Ishikawa (cell line): ENCODE measurements around the gene TPX2.

Source experiments
- CEBPB ChIP-seq: IDR thresholded peaks from 2 replicates; pipeline ENCODE4 v1.6.1; 2012
- CREB1 ChIP-seq: IDR thresholded peaks from 2 replicates; pipeline ENCODE4 v1.6.1; 2012; ENCODE audit warnings: low read depth
- EGR1 ChIP-seq: IDR thresholded peaks from 2 replicates; pipeline ENCODE4 v1.6.1; 2012
- EP300 ChIP-seq: IDR thresholded peaks from 2 replicates; pipeline ENCODE4 v1.6.1; 2012; ENCODE audit warnings: borderline replicate concordance
- FOXM1 ChIP-seq: IDR thresholded peaks from 2 replicates; pipeline ENCODE4 v1.6.1; 2012; ENCODE audit warnings: low read depth, borderline replicate concordance
- MAX ChIP-seq: IDR thresholded peaks from 2 replicates; pipeline ENCODE4 v1.6.1; 2012
- NFIC ChIP-seq: IDR thresholded peaks from 2 replicates; pipeline ENCODE4 v1.6.1; 2012
- RAD21 ChIP-seq: IDR thresholded peaks from 2 replicates; pipeline ENCODE4 v1.6.1; 2012; ENCODE audit warnings: low read depth
- REST ChIP-seq: IDR thresholded peaks from 2 replicates; pipeline ENCODE4 v1.6.1; 2012; ENCODE audit warnings: low read depth, mild to moderate bottlenecking
- TAF1 ChIP-seq: IDR thresholded peaks from 2 replicates; pipeline ENCODE4 v1.6.1; 2012; ENCODE audit warnings: low read depth, mild to moderate bottlenecking
- TCF12 ChIP-seq: IDR thresholded peaks from 2 replicates; pipeline ENCODE4 v1.6.1; 2012; ENCODE audit warnings: low read depth
- TEAD4 ChIP-seq: IDR thresholded peaks from 2 replicates; pipeline ENCODE4 v1.6.1; 2012
- USF1 ChIP-seq: IDR thresholded peaks from 2 replicates; pipeline ENCODE4 v1.6.1; 2012
- YY1 ChIP-seq: IDR thresholded peaks from 2 replicates; pipeline ENCODE4 v1.6.1; 2012; ENCODE audit warnings: low read depth
- ZBTB7A ChIP-seq: IDR thresholded peaks from 2 replicates; pipeline ENCODE4 v1.6.1; 2012; ENCODE audit warnings: low read depth

TPX2 gene

GRCh38 chr20:31842471-31843157 is 103.5 kb downstream of the TPX2 start:
- TF ChIP-seq EP300 (peak; percentile 95), CEBPB (no peak), RAD21 (no peak), EGR1 (no peak), TAF1 (no peak), CREB1 (no peak), ZBTB7A (0 out of 2 replicates have a peak, but pooled peaks have one; percentile 17), TCF12 (peak; percentile 89), TEAD4 (0 out of 2 replicates have a peak, but pooled peaks have one; percentile 14), USF1 (no peak), NFIC (peak; percentile 79), MAX (peak; percentile 26; the same call in 1 of the 2 replicates), FOXM1 (peak; percentile 77), YY1 (no peak), REST (no peak)

GRCh38 chr20:31843288-31843687 is 104.2 kb downstream of the TPX2 start:
- TF ChIP-seq YY1 (no peak), MAX (no peak; the same call in 1 of the 2 replicates), USF1 (no peak), CREB1 (no peak), EP300 (no peak), TEAD4 (no peak), CEBPB (no peak), NFIC (no peak), RAD21 (no peak), REST (no peak), TCF12 (no peak), ZBTB7A (no peak), EGR1 (no peak), FOXM1 (no peak), TAF1 (no peak)

- no peak for TF ChIP-seq YY1
- TF ChIP-seq FOXM1, result no peak
Observed at GRCh38 chr20:31843881-31844280, 104.8 kb downstream of the TPX2 start.

GRCh38 chr20:31844737-31845299 is 105.7 kb downstream of the TPX2 start:
- TF ChIP-seq NFIC, result no peak
- no peak for TF ChIP-seq REST
- TF ChIP-seq EGR1, result no peak
- no peak for TF ChIP-seq MAX
- no peak for TF ChIP-seq RAD21
- TF ChIP-seq TCF12, result no peak
- no peak for TF ChIP-seq TEAD4
- no peak for TF ChIP-seq CEBPB
- TF ChIP-seq EP300, result no peak
- no peak for TF ChIP-seq TAF1
- TF ChIP-seq ZBTB7A, result no peak
- no peak for TF ChIP-seq FOXM1
- no peak for TF ChIP-seq YY1
- no peak for TF ChIP-seq USF1
- no peak for TF ChIP-seq CREB1
